Measurements from ENCODE around the gene KSR2.
"Not testable (repeated sequence)": the region's sequence is repeated elsewhere in the genome, so short reads cannot be mapped to it uniquely, and the experiment has no call there.

Gene KSR2

DNA sequence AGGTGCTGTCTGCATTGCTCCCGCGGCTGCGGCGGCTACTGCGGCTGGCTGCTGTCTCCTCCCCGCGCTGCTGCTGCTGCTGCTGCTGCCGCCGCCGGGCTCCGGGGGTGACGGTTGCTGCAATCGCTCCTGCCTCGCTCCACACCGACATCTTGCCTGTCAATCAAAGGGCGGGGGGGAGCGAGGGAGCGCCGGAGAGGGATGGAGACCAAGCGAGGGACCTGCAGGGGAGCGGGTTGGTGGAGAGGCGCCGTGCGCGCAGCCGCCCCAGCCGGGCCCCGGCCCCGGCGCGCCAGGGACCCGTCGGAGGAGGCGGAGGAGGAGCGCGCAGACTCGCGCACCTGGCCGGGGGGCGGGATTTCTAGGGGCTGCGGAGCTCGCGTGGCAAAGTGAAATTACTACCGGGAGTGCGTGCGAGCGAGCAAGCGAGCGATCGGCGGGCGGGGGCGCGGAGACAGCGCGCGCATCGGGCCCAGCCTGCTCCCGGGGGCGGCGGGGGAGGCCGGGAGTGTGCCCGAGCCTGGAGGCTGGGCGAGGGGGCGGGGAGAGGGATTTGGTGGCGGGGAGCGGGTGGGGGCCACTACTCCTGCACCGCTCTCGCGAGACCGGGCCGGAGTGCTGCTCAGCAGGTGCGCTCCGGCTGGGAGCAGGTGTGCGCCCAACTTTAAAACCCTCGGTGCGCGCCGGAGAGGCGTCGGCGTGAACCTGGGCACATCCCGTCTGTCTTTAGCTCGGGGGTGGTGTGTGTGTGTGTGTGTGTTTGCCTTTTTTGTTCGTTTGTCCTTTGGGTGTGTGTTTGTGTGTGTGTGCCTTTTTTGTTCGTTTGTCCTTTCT lies at the start of gene KSR2:
TSS of gene KSR2 (minus strand) at position 165 of the 834 bp plus-strand sequence. CDS start 735 bp downstream, outside the sequence.
- DNase-seq: peak; percentile 47

DNA sequence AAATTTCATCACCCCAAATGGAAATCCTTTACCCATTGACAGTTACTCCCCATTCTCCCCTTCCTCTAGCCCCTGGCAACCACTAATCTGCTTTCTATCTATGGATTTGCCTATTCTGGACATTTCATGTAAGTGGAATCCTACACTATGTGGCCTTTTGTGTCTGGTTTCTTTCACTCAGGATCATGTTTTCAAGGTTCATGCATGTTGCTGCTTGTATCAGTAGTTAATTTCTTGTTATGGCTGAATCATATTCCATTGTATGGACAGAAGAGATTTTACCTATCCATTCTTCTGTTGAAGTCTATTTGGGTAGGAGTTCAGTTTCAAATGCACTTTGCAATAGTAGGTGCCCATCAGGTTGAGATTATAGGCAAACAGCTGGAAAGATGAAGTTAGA lies 49.1 kb upstream of the KSR2 start:
- no peak for DNase-seq

DNA sequence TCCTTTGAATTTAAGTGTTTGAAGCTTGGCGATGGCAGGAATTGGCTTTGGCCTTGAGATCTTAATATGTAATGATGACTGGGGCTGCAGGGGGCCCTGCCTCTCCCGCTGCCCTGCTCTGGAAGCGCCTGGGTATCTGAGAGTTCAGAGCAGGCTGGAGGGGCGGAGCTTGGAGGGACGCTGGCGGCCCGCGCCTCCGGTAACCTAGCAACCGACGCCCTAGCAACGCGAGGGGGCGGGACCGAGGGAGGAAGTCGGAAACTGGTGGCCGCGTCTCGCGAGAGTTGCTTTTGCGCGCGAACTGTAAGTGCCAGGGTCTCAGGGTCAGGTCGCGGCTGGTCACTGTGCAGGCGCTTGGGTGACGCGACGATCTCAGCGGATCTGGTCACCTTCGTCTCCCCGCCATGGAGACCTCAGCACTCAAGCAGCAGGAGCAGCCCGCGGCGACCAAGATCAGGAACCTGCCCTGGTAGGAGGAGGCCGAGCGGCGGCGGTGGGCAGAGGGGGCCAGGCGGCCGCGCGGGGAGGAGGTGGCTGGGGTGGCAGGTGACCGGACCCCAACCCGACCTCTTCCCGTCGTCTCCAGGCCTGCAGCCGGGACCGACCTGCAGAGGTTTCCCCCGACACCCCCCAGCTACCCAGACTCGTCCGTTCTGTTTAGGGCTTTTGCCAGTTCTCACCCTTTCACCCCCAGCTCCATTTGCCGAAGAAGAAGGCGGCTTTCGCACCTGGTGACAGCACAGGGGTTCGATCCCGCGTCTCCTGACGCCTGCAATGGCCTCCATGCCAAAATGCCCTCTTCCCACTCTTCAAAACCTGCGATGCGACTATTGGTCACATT lies 47.9 kb upstream of the KSR2 start, which contains the start of gene RFC5:
TSS of gene RFC5 (plus strand) at position 280 of the 841 bp plus-strand sequence. CDS start at position 405, 125 bp downstream.
- peak; percentile 97 for DNase-seq

DNA sequence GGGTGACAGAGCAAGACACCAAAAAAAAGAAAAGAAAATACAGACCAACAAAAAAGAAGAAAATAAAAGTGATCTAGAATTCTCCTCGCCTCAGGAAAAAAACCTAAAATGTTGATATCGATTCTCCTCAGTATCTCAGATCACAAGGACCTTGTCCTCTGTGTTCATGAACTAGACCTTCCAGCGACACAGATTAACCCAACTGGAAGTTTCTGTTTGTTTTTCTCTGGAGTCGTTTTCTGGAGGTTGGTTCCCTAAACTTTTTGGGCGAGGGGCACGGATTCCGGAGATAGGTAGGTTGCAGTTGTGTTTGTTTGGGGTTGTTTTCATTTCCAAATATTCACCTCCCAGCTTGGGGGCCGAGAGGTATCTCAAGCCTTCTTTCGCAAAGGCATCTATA lies 47.2 kb upstream of the KSR2 start:
- no peak for DNase-seq

DNA sequence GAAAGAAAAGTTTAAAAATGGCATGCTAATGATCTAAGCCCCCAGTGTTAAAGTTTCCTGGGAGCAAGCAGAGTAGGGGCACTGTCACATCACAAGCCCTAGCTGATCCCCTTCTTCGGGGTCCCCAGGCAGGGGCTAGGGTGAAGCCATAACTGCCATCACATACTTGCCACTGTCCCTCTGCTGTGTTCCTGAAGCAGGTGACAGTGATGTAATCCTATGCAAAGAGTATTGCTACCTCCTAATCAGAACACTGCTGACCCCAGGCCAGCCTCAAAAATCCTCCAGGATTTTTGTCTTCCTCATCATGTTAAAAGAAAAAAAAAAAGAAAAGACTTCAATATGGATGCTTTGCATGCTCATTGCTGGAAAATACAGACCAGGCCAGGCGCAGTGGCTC lies 46.5 kb upstream of the KSR2 start:
- DNase-seq: no peak

DNA sequence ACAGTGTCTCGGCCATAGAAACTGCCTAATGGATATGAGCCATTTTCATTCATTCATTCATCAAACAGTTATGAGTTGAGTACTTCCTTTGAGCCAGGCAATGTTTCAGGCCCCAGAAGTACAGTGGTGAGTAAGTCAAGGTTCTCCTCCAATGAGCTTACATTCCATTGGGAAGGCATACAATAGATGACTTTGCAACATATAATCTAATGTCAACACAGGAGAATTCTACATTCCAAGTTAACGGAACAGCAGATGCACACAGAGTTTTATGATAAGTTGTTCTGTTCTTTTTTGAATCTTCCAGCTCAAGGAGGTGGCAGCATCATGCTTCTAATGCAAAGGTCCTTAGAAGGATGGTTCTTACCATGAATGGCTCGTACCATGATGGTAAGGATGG lies 44.5 kb upstream of the KSR2 start:
- DNase-seq: no peak

DNA sequence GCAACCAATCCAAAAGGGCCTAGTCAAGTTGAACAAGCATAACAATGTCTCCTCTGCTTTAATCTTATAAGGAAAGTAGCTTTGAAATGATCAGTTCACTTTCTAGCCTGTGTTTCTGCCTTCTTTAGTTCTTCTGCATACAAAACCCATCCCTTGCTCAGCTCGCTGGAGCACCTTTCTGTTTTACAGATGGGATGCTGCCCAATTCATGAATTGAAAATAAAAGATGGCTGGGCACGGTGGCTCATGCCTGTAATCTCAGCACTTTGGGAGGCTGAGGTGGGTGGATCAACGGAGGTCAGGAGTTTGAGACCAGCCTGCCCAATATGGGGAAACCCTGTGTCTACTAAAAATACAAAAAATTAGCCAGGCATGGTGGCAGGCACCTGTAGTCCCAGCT lies 43.2 kb upstream of the KSR2 start:
- DNase-seq: no peak

DNA sequence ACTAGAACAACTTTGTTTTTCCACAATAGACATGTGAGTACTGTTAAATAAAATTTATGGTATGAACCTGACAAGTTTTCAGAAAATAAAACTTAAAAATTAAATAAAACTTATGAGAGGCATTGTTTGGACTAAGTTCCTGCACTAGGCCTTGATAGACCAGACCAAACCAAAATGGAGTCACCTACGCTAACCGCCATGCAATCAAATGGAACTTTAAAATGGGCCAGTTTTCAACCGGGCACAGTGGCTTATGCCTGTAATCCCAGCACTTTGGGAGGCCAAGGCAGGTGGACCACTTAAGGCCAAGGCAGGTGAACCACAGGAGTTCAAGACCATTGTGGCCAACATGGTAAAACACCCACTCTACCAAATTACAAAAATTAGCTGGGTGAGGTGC lies 42.6 kb upstream of the KSR2 start:
- DNase-seq: no peak

DNA sequence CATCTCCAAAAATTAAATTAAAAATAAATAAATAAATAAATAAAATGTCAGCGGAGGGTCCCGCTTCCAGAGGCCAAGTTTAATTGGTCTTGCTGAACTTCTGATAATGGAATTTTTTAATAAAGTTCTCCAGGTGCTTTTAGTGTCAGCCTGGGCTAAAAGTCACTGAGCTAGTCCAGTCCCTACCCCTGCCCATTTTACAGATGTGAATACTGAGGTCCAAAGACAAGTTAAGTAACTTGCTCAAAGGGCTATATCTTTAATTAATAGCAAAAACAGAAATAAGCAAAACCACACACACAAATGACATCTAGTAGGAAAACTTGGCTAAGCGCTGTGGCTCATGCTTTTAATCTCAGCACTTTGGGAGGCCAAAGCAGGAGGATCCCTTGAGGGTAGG lies 42.1 kb upstream of the KSR2 start:
- DNase-seq: no peak

DNA sequence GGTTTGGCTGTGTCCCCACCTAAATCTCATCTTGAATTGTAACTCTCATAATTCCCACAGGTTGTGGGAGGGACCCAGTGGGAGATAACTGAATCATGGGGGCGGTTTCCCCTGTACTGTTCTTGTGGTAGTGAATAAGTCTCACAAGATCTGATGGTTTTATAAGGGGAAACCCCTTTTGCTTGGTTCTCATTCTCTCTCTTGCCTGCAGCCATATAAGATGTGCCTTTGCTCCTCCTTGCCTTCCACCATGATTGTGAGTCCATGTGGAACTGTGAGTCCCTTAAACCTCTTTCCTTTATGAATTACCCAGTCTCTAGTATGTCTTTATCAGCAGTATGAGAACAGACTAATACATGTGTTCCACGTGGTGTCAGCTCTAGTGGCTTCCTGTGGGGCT lies 31.0 kb upstream of the KSR2 start:
- DNase-seq: not testable (repeated sequence)

DNA sequence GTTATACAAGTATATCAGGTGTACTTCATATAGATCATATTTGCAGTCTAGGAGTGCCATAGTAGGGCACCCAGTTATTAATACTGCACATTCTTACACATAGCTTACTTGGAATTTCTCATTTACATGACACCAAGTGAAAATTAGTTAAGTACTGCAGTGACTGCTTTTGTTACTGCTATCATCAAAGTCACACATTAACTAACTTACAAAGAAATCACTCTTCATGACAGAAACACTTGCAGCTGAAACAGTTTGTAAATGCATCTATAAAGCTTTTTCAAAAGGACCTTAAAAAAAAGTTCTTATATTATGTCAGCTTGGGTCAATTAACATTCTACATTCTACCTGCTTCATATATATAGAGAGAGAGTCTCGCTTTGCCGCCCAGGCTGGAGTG lies 29.9 kb upstream of the KSR2 start:
- DNase-seq: no peak

DNA sequence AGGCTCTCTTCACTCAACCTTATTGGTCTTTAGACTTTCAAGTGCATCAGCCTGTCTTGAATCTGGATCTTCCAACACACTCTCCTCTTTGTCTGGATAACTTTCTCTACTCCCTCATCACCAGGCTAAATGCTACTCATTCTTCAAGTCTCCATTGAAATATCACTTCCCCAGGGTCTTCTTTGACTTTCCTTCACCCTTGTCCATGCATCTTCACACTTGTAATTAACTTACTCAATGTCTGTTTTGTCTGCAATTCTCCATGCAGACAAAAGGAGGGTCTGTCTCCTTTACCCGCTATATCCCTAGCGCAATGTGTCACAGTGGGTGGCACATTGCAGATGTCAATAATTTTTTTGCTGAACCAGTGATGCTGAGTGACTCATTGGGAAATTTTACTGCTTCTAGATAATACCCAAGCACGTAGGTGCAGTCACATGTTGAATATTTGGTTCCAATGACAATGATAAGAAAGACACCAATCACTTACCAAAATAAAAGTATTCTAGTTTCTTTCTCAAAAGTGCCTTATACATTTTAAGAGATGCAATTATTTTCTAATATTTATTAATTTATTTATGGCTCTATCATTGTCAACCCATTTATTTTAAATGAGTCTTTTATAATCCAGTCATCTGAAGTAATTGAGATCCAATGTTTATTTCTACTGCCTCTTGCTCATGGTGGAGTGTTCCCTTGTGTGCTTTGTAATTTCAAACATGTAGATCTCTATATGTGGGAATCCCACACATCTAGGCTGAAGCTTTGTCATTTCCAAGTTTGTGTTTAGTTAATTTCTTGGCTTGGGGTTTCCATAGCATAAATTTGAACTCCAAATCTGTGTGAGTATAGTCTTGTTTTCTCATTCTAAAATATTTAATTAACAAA lies 26.0 kb upstream of the KSR2 start:
- no peak for DNase-seq

DNA sequence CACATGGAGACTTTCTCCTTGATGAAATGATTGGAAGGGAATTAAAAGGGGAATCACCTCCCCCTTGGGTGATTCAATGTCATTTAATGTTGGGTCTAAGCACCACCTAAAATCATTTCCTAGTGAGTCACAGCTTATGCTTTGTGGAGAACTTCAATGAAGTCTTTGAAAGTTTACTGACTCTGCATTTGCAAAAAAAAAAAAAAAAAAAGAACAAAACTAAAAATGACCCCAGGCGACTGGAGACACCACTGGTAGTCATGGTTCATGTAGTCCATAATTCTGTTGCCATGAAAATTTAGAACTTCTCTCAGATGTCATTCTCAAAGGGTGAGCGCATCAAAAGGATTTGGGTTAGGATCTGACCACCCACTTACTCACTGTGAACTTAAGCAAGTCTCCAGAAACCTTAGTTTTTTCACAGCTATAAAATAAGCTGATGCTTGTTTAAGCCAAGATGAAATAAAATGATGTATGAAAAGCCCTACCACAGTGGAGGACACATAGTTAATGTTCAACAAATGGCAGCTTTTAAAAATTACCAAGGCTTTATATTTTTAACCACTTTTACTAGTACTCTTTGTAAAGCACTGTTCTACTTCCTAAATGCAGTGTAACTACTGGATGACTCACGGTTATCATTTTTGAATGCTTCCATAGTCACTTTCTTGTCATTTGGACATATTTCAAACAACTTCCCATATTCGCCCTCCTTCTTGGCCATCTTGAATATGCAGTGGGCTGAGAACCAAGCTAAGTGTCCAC lies 18.1 kb upstream of the KSR2 start:
- DNase-seq: no peak

DNA sequence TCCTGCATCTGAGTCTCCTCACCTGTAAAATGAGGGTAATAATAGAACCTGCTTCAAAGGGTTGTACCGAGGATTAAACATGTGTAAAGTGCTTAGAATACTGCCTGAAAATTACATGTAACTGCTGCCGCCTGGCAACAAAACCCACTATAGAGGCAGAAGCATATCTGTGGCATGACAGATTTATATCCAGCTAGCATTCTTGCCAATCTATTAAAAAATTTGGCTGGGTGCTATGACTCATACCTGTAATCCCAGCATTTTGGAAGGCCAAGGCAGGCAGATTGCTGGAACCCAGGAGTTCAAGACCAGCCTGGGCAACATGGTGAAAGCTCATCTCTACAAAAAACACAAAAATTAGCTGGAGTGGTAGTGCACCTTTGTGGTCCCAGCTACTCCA lies 16.4 kb upstream of the KSR2 start:
- no peak for DNase-seq

DNA sequence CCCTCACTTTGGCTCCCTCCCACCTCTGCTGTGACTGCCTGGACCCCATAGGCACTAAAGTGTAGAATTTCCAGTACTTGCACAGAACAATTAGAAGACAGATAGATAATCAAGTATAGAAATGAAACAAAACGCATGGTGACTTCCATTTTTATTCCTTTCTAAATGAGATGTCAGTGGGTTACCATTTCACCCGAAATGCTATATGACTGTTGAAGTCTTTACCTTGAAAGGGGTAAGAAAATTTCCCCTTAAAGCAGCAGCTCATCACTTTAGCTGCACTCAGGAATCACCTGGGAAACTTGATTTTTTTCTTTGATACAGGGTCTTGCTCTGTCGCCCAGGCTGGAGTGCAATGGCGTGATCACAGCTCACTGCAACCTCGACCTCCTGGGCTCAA lies 12.5 kb upstream of the KSR2 start:
- no peak for DNase-seq

DNA sequence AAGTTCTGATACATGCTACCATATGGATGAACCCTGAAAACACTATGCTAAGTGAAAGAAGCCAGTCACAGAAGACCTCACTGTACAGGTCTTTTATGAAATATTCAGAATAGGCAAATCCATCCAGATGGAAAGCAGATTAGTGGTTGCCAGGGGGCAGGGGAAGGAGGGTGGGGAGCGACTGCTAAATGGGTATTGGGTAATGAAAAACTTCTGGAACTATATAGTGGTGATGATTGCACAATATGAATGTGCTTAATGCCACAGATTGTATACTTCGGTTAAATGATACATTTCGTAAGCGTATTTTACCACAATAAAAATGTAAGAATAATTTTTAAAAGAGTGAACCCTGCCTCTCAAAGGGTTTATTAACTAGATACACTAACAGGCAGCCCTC lies 11.8 kb upstream of the KSR2 start:
- DNase-seq: no peak

DNA sequence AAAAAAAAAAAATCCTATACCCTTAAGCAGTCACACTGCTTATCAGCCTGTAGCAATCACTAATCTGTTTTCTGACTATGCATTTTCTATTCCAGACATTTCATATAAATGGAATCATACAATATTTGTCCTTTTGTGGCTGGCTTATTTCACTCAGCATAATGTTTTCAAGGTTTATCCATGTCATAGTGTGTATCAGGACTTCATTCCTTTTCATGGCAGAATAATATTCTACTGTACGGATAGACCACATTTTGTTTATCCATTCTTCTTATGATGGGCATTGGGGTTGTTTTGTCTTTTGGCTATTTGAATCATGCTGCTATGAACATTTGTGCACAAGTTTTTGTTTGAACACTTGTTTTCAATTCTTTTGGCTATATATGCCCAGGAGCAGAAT lies 8.6 kb upstream of the KSR2 start:
- no peak for DNase-seq

DNA sequence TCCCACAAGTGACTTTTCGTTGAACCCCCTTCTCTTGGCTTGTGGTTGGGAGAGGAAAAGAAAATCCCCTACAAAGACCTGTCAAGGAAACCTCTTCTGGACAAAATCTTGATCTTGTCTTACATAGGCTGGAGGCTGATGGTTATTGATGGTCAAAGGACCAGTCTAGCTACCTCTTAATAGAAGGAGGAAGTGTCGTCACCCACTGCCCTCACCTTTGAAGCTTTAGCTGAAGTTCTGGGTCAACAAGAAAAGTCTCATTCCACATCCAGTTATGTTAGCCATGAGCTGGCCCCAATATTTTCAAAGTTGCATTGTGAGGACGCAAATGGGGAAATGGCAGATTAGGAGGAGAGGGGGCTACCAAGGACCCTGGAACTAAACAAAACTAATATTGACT lies 6.2 kb upstream of the KSR2 start:
- DNase-seq: no peak

DNA sequence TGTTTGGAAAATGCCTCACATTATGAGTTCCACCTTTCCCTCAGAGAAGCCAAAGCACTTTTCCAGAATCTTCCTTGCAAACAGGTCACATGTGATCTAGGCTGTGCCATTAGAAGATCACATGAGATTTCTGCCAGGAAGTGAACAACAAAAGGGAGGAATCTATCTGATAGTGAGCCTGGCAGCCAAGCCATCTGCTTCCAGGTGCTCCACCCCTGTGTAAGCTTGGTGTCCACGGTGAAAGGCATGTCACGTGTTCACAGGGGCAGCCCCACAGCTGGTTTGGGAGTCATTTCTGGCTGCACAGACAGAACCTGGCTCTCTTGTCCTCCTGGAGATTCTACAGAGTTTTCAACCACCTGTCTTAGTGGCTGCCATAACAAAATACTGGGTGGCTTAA lies 3.5 kb upstream of the KSR2 start:
- DNase-seq: no peak

DNA sequence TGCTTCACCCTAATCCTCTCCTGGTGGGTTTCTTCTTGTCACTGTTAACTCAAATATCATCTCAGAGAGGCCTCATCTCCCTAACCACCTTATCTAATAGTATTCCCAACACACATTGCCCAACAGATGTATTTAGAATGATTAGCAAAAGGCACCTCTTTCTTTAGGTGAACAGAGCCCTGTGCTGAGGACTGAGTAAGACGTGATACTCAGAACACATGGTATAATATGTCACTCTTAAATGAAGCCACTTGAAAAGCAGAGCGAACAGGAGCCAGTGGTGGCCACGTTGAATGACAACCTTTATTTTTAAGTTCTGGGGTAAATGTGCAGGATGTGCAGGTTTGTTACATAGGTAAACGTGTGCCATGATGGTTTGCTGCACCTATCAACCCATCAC lies 1.5 kb upstream of the KSR2 start:
- DNase-seq: no peak

DNA sequence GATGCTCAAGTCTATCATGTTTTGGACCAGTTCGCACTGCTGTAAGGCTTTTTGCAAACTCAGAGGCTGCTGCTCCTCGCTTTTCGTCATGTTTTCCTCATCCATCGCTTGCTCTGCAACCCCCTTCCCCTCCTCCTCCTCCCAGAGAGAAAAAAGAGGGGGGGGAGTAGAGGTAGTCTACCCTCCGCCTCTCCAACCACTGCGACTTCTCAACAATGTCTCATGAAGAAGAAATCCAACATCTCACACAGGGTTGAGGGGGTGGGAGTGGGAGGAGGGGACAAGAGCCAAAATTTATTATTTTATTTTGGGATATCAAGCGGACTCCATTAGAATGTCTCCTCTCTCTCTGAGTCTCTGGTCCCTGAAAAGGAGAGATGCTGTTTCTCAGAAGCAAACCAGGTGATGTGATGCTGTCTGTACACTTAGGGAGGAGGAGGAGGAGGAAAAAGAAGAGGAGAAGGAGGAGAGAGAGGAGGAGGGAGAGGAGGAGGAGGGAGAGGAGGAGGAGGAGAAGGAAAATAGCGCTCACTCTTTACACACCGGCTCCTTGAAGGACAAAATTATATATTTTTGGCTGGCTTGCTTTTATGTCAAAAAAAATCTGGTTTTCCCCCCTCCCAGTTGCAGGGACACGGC lies 520 bp downstream of the KSR2 start:
- DNase-seq: no peak

DNA sequence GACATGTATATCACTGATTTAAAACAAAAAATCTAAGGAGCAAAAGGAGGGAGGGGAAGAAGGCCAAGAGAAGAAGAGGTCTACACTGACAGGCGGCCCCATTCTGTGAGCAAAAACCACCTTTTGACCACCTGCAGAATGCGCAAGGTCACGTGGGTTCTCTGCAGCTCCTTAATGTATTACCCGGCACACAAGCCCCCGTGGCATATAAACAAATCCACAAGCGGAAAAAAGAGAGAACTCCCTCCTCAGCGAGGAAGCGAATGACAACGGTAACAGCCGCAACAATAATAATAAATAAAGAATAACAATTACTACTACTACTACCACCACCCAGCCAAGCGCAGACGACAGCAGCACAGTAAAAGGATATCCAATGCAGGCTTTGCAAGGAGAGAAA lies 1.3 kb downstream of the KSR2 start:
- no peak for DNase-seq

All from right forelimb (tissue), 1 donor.